Medulla oblongata (tissue), 1 donor: ENCODE data around the gene TADA3.

Source experiments
- DNase-seq: peaks from one replicate; pipeline ENCODE4 v3.0.0-alpha.2; 2015; ENCODE audit errors: extremely low spot score

Gene TADA3

GRCh38 chr3:9760779-9761505 lies 31.3 kb downstream of the TADA3 start:
- DNase-seq: no peak

GRCh38 chr3:9757427-9757826 lies 34.8 kb downstream of the TADA3 start:
- no peak for DNase-seq

GRCh38 chr3:9754678-9755077 lies 37.6 kb downstream of the TADA3 start:
- DNase-seq: no peak

GRCh38 chr3:9750556-9751411 lies 41.5 kb downstream of the TADA3 start:
- DNase-seq: no peak

GRCh38 chr3:9749645-9750555 lies 42.4 kb downstream of the TADA3 start, which contains the start of gene OGG1:
Gene OGG1 (plus strand): TSS chr3:9749952. CDS start chr3:9750287, 335 bp downstream.
- DNase-seq: peak; percentile 98

- DNase-seq: no peak
These were observed 43.0 kb downstream of the TADA3 start for GRCh38 chr3:9749296-9749644.

GRCh38 chr3:9748031-9748430 lies 44.2 kb downstream of the TADA3 start:
- DNase-seq: no peak

- DNase-seq: no peak
These were observed 45.0 kb downstream of the TADA3 start for GRCh38 chr3:9747267-9747666.

GRCh38 chr3:9746330-9746729 lies 45.9 kb downstream of the TADA3 start:
- no peak for DNase-seq

- DNase-seq: no peak
These were observed 46.8 kb downstream of the TADA3 start for GRCh38 chr3:9745521-9745920.

- DNase-seq: no peak
These were observed 48.1 kb downstream of the TADA3 start for GRCh38 chr3:9744162-9744561.

GRCh38 chr3:9743548-9743947 lies 48.7 kb downstream of the TADA3 start:
- no peak for DNase-seq

- DNase-seq: no peak
These were observed 49.7 kb downstream of the TADA3 start for GRCh38 chr3:9742560-9742959.

- no peak for DNase-seq
These were observed 53.1 kb downstream of the TADA3 start for GRCh38 chr3:9739181-9739580.

- DNase-seq: no peak
These were observed 55.4 kb downstream of the TADA3 start for GRCh38 chr3:9736831-9737230.

GRCh38 chr3:9732740-9733115 lies 59.5 kb downstream of the TADA3 start:
- no peak for DNase-seq

- DNase-seq: no peak
These were observed 60.1 kb downstream of the TADA3 start for GRCh38 chr3:9732080-9732739.

- peak; percentile 99 for DNase-seq
These were observed 60.8 kb downstream of the TADA3 start, which contains the start of gene BRPF1 for GRCh38 chr3:9731206-9732079. Gene BRPF1 (plus strand): TSS chr3:9731735. CDS start chr3:9734141, 2,406 bp downstream.

GRCh38 chr3:9730657-9731205 lies 61.5 kb downstream of the TADA3 start:
- no peak for DNase-seq
